DOHH2 (cell line): ENCODE data around the gene MEX3C.

Source experiments
- EZH2phosphoT487 ChIP-seq: fragments of 200-600 bp; sonication (generic); IDR thresholded peaks from 2 replicates; pipeline ENCODE4 v1.6.1; 2017; ENCODE audit warnings: borderline replicate concordance, mild to moderate bottlenecking, antibody characterized with exemption, low read length, moderate library complexity, mixed read lengths
- TF ChIP-seq, protein P1 (sequence below): fragments of 200-600 bp; sonication (generic); IDR thresholded peaks from one replicate; pipeline ENCODE4 v1.5.1; 2014; ENCODE audit warnings: antibody characterized with exemption, mild to moderate bottlenecking, low read depth, low read length; ENCODE audit not compliant: poor library complexity, severe bottlenecking

DNA sequence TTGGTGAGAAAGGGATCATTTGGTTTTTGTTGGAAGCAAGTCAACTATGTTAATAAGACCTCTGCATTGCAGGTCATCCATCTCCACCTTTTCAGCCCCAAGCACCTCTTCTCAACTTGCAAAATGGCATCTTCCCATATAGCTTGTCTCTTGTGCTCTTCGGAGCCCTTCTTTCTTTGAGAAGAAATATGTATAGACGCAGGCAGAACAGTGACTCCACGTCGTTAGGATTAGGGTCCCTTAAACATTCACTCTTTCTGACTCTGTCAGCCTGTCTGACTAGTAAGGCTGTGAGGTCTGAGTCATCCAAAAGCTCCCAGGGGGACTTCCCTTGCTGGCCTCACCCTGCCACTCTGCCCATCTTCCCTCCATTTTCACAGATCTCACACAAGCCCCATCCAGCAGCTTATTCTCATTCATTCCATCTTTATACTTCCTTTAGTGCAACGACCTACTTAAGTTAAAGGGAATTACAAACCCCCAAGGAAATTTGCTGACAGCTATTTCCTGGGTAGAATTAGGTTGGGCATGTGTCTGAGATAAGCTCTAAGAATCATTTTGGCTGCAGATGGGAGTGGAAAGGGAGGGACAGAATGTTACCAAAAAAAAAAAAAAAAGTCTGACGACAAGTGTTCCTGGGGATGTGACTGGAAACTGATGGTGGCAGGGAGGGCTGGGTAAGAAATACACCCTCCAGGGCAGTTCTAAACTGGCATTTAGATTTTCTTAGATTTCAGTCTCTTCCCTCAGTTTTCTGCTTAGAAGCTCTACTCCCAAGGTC, 37.7 kb upstream of the MEX3C start:
- TF ChIP-seq EZH2phosphoT487 = no peak
- TF ChIP-seq, protein P1, sequence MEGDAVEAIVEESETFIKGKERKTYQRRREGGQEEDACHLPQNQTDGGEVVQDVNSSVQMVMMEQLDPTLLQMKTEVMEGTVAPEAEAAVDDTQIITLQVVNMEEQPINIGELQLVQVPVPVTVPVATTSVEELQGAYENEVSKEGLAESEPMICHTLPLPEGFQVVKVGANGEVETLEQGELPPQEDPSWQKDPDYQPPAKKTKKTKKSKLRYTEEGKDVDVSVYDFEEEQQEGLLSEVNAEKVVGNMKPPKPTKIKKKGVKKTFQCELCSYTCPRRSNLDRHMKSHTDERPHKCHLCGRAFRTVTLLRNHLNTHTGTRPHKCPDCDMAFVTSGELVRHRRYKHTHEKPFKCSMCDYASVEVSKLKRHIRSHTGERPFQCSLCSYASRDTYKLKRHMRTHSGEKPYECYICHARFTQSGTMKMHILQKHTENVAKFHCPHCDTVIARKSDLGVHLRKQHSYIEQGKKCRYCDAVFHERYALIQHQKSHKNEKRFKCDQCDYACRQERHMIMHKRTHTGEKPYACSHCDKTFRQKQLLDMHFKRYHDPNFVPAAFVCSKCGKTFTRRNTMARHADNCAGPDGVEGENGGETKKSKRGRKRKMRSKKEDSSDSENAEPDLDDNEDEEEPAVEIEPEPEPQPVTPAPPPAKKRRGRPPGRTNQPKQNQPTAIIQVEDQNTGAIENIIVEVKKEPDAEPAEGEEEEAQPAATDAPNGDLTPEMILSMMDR = no peak
